ENCODE results near the gene TTC24. TPM values are rescaled to one million over a fixed set of nuclear protein-coding genes. Genes with fewer than 3 reads are reported as not detected.

Gene TTC24
- 3.1 TPM for total RNA-seq (ENCODE audit: insufficient read depth, low replicate concordance)

GRCh38 chr1:156579472-156579871 lies at the start of gene TTC24:
TSS of gene TTC24 (plus strand) at chr1:156579723. CDS start at chr1:156581365, 1,642 bp downstream.
- DNase-seq (ENCODE audit: low spot score), result no peak

GRCh38 chr1:156530006-156530405 lies 49.5 kb upstream of the TTC24 start:
- DNase-seq (ENCODE audit: low spot score), result no peak

- no peak for DNase-seq (ENCODE audit: low spot score)
Observed at GRCh38 chr1:156532374-156532773, 47.1 kb upstream of the TTC24 start.

- DNase-seq (ENCODE audit: low spot score), result no peak
Observed at GRCh38 chr1:156533568-156534220, 45.8 kb upstream of the TTC24 start.

- no peak for DNase-seq (ENCODE audit: low spot score)
Observed at GRCh38 chr1:156534424-156535060, 45.0 kb upstream of the TTC24 start.

GRCh38 chr1:156537027-156537426 lies 42.5 kb upstream of the TTC24 start:
- DNase-seq (ENCODE audit: low spot score), result no peak

- DNase-seq (ENCODE audit: low spot score), result no peak
Observed at GRCh38 chr1:156538711-156539440, 40.6 kb upstream of the TTC24 start.

GRCh38 chr1:156539818-156540355 lies 39.6 kb upstream of the TTC24 start:
- no peak for DNase-seq (ENCODE audit: low spot score)

GRCh38 chr1:156540955-156541354 lies 38.6 kb upstream of the TTC24 start:
- DNase-seq (ENCODE audit: low spot score), result no peak

GRCh38 chr1:156543066-156543465 lies 36.5 kb upstream of the TTC24 start:
- no peak for DNase-seq (ENCODE audit: low spot score)

- DNase-seq (ENCODE audit: low spot score), result no peak
Observed at GRCh38 chr1:156544592-156545102, 34.9 kb upstream of the TTC24 start.

- DNase-seq (ENCODE audit: low spot score), result no peak
Observed at GRCh38 chr1:156546267-156546666, 33.3 kb upstream of the TTC24 start.

- DNase-seq (ENCODE audit: low spot score), result no peak
Observed at GRCh38 chr1:156547434-156547833, 32.1 kb upstream of the TTC24 start.

GRCh38 chr1:156547982-156548381 lies 31.5 kb upstream of the TTC24 start:
- DNase-seq (ENCODE audit: low spot score), result no peak

GRCh38 chr1:156549390-156549789 lies 30.1 kb upstream of the TTC24 start:
- DNase-seq (ENCODE audit: low spot score), result no peak

- DNase-seq (ENCODE audit: low spot score), result no peak
Observed at GRCh38 chr1:156549831-156550230, 29.7 kb upstream of the TTC24 start.

- DNase-seq (ENCODE audit: low spot score), result no peak
Observed at GRCh38 chr1:156550346-156550745, 29.2 kb upstream of the TTC24 start.

GRCh38 chr1:156551066-156551643 lies 28.4 kb upstream of the TTC24 start:
- no peak for DNase-seq (ENCODE audit: low spot score)

- no peak for DNase-seq (ENCODE audit: low spot score)
Observed at GRCh38 chr1:156551869-156552268, 27.7 kb upstream of the TTC24 start.

- no peak for DNase-seq (ENCODE audit: low spot score)
Observed at GRCh38 chr1:156552518-156552917, 27.0 kb upstream of the TTC24 start.

GRCh38 chr1:156552937-156553336 lies 26.6 kb upstream of the TTC24 start:
- DNase-seq (ENCODE audit: low spot score), result peak; percentile 8

All from umbilical cord (tissue), 2 donors.